Neural cell (in vitro differentiated cells): Measurements from ENCODE around the gene H1-8. TPM values are rescaled to one million over a fixed set of nuclear protein-coding genes. Genes with fewer than 3 reads are reported as not detected.

Experiments
- H2AFZ ChIP-seq: fragments of 200-600, 300-800 bp; sonication (generic), shearing (Covaris generic); 2 replicates; pipeline ENCODE4 v1.6.0; 2014; ENCODE audit warnings: low read depth, mild to moderate bottlenecking, antibody characterized with exemption, low read length, moderate library complexity
- H3F3A ChIP-seq: fragments of 200-600 bp; shearing (Covaris generic); 2 replicates; pipeline ENCODE4 v1.6.1; 2016; ENCODE audit warnings: mild to moderate bottlenecking, moderate library complexity, mixed read lengths, antibody characterized with exemption, low read length; ENCODE audit not compliant: insufficient read depth, poor library complexity, severe bottlenecking
- H3K27ac ChIP-seq: fragments of 200-600, 300-800 bp; sonication (generic), shearing (Covaris generic); 2 replicates; pipeline ENCODE4 v1.5.1; 2014; ENCODE audit warnings: mild to moderate bottlenecking, low read length, moderate library complexity
- H3K27me3 ChIP-seq: fragments of 300-800, 200-600 bp; sonication (generic), shearing (Covaris generic); 2 replicates; pipeline ENCODE4 v1.6.0; 2014; ENCODE audit warnings: mild to moderate bottlenecking, low read depth, low read length, moderate library complexity; ENCODE audit not compliant: insufficient read depth
- H3K36me3 ChIP-seq: fragments of 300-800, 200-600 bp; sonication (generic), shearing (Covaris generic); 2 replicates; pipeline ENCODE4 v1.5.1; 2014; ENCODE audit warnings: mild to moderate bottlenecking, antibody characterized with exemption, low read length, moderate library complexity; ENCODE audit not compliant: insufficient read depth
- H3K4me2 ChIP-seq: fragments of 300-800, 200-600 bp; sonication (generic), shearing (Covaris generic); 2 replicates; pipeline ENCODE4 v1.6.0; 2014; ENCODE audit warnings: mild to moderate bottlenecking, low read length
- H3K4me3 ChIP-seq: fragments of 300-800, 200-600 bp; sonication (generic), shearing (Covaris generic); 2 replicates; pipeline ENCODE4 v1.5.1; 2014; ENCODE audit warnings: mild to moderate bottlenecking, low read length, moderate library complexity
- H3K79me2 ChIP-seq: fragments of 200-600 bp; shearing (Covaris generic); replicated peaks from 2 replicates; pipeline ENCODE4 v1.6.0; 2014; ENCODE audit warnings: mild to moderate bottlenecking, low read length, moderate library complexity; ENCODE audit not compliant: insufficient read depth
- H3K9ac ChIP-seq: fragments of 300-800, 200-600 bp; sonication (generic), shearing (Covaris generic); 2 replicates; pipeline ENCODE4 v1.6.1; 2016; ENCODE audit warnings: mild to moderate bottlenecking, low read length, mixed read lengths
- H3K9me2 ChIP-seq: fragments of 200-600 bp; shearing (Covaris generic); 2 replicates; pipeline ENCODE4 v1.6.1; 2016; ENCODE audit warnings: mild to moderate bottlenecking, low read length, mixed read lengths; ENCODE audit not compliant: insufficient read depth
- H3K9me3 ChIP-seq: fragments of 200-600, 300-800 bp; sonication (generic), shearing (Covaris generic); 2 replicates; pipeline ENCODE4 v1.6.1; 2016; ENCODE audit warnings: mild to moderate bottlenecking, mixed run types, low read length, moderate library complexity, mixed read lengths
- H4K20me1 ChIP-seq: fragments of 200-600 bp; shearing (Covaris generic); 2 replicates; pipeline ENCODE4 v1.6.1; 2016; ENCODE audit warnings: mild to moderate bottlenecking, mixed run types; ENCODE audit not compliant: insufficient read depth
- EP300 ChIP-seq: fragments of 450-650 bp; conservative IDR thresholded peaks from 2 replicates; pipeline ENCODE4 v1.6.1; 2014; ENCODE audit warnings: antibody characterized with exemption, mild to moderate bottlenecking, moderate library complexity; ENCODE audit not compliant: poor library complexity, severe bottlenecking
- EZH2 ChIP-seq: fragments of 200-600, 300-800 bp; shearing (Covaris generic), sonication (generic); IDR thresholded peaks from 2 replicates; pipeline ENCODE4 v1.6.1; 2014; ENCODE audit warnings: antibody characterized with exemption, low read length, borderline replicate concordance, mild to moderate bottlenecking; ENCODE audit not compliant: insufficient read depth, poor library complexity, severe bottlenecking
- MXI1 ChIP-seq: fragments of 450-650 bp; conservative IDR thresholded peaks from 2 replicates; pipeline ENCODE4 v1.6.1; 2014; ENCODE audit warnings: antibody characterized with exemption, mild to moderate bottlenecking; ENCODE audit not compliant: poor library complexity, severe bottlenecking
- POLR2AphosphoS5 ChIP-seq: IDR thresholded peaks from 2 replicates; pipeline ENCODE4 v1.6.1; 2012
- RAD21 ChIP-seq: fragments of 450-650 bp; conservative IDR thresholded peaks from 2 replicates; pipeline ENCODE4 v1.6.1; 2014; ENCODE audit warnings: antibody characterized with exemption, mild to moderate bottlenecking, moderate library complexity
- SMC3 ChIP-seq: fragments of 450-650 bp; conservative IDR thresholded peaks from 2 replicates; pipeline ENCODE4 v1.6.1; 2014; ENCODE audit warnings: antibody characterized with exemption, mild to moderate bottlenecking, moderate library complexity; ENCODE audit not compliant: poor library complexity
- TAF1 ChIP-seq: IDR thresholded peaks from 2 replicates; pipeline ENCODE4 v1.6.1; 2012; ENCODE audit warnings: low read depth
- polyA plus RNA-seq: library from polyadenylated mRNA; depleted of rRNA; stranded (reverse); fragments of >200 nt; gene quantifications from 2 replicates; pipeline ENCODE4 v1.2.3, GENCODE V29; 2014
- TF ChIP-seq, protein P1 (sequence below): fragments of 450-650 bp; IDR thresholded peaks from 2 replicates; pipeline ENCODE4 v1.5.1; 2014; ENCODE audit warnings: antibody characterized with exemption, mild to moderate bottlenecking, moderate library complexity; ENCODE audit not compliant: poor library complexity, severe bottlenecking
- TF ChIP-seq, protein P2 (sequence below): IDR thresholded peaks from 2 replicates; pipeline ENCODE4 v1.6.1; 2012; ENCODE audit warnings: borderline replicate concordance

Gene H1-8
- polyA plus RNA-seq, 1 donor from 2014 or later = not detected

DNA sequence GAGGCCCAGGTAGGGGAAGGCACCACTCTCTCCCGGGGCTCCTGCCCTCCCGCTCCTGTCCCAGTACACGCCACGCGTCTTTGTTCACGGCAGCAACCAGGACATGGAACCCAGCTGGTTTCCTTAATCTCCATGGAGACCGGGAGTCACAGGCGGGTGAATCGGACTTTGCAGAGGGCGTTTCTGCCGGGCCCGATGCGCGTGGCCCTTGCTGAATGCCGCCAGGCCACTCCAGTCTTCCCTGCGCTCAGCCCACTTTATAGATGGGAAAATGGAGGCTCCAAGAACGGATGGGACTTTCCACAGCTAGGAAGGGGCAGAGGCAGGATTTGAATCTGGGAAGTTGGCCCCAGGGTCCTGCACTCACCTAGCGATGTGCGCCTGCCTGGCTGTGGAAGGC, 56.1 kb downstream of the H1-8 start:
- no peaks in the 10 kb centered on the region for H4K20me1 ChIP-seq
- no peaks in the 10 kb centered on the region for H3K79me2 ChIP-seq
- H2AFZ ChIP-seq = no peak overlapping the region
- no peaks in the 10 kb centered on the region for H3K9me2 ChIP-seq
- no peaks in the 10 kb centered on the region for H3F3A ChIP-seq
- H3K9me3 ChIP-seq = no peaks in the 10 kb centered on the region
- peaks cover 10% of the 10 kb centered on the region for H3K27me3 ChIP-seq
- H3K4me3 ChIP-seq = no peak overlapping the region
- H3K9ac ChIP-seq = no peak overlapping the region
- H3K36me3 ChIP-seq = no peaks in the 10 kb centered on the region
- H3K4me2 ChIP-seq = no peak overlapping the region
- no peak overlapping the region for H3K27ac ChIP-seq
- TF ChIP-seq, protein P1, sequence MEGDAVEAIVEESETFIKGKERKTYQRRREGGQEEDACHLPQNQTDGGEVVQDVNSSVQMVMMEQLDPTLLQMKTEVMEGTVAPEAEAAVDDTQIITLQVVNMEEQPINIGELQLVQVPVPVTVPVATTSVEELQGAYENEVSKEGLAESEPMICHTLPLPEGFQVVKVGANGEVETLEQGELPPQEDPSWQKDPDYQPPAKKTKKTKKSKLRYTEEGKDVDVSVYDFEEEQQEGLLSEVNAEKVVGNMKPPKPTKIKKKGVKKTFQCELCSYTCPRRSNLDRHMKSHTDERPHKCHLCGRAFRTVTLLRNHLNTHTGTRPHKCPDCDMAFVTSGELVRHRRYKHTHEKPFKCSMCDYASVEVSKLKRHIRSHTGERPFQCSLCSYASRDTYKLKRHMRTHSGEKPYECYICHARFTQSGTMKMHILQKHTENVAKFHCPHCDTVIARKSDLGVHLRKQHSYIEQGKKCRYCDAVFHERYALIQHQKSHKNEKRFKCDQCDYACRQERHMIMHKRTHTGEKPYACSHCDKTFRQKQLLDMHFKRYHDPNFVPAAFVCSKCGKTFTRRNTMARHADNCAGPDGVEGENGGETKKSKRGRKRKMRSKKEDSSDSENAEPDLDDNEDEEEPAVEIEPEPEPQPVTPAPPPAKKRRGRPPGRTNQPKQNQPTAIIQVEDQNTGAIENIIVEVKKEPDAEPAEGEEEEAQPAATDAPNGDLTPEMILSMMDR = no peak
- TF ChIP-seq SMC3 (no peak), MXI1 (no peak), TAF1 (no peak), EP300 (no peak), POLR2AphosphoS5 (no peak), RAD21 (no peak), EZH2 (no peak)
- TF ChIP-seq, protein P2, sequence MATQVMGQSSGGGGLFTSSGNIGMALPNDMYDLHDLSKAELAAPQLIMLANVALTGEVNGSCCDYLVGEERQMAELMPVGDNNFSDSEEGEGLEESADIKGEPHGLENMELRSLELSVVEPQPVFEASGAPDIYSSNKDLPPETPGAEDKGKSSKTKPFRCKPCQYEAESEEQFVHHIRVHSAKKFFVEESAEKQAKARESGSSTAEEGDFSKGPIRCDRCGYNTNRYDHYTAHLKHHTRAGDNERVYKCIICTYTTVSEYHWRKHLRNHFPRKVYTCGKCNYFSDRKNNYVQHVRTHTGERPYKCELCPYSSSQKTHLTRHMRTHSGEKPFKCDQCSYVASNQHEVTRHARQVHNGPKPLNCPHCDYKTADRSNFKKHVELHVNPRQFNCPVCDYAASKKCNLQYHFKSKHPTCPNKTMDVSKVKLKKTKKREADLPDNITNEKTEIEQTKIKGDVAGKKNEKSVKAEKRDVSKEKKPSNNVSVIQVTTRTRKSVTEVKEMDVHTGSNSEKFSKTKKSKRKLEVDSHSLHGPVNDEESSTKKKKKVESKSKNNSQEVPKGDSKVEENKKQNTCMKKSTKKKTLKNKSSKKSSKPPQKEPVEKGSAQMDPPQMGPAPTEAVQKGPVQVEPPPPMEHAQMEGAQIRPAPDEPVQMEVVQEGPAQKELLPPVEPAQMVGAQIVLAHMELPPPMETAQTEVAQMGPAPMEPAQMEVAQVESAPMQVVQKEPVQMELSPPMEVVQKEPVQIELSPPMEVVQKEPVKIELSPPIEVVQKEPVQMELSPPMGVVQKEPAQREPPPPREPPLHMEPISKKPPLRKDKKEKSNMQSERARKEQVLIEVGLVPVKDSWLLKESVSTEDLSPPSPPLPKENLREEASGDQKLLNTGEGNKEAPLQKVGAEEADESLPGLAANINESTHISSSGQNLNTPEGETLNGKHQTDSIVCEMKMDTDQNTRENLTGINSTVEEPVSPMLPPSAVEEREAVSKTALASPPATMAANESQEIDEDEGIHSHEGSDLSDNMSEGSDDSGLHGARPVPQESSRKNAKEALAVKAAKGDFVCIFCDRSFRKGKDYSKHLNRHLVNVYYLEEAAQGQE = no peak

DNA sequence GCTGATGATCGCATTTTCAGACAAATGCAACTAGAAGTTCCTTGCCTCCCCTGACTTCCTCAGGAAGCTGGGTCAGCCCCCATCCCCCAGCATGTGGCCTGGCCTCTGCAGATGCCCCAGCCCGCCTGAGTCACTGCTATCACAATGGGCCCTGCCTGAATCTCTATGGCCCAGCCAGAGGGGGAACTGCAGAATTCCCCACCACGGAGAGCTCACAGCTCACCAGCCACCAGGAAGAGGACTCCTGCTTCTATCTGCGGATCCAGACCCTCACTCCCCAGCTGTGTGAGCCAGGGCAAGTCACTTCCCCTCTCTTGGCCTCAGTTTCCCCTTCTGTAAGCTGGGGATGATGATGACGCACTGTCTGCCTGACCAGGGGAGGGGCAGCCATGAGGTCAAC, 56.6 kb downstream of the H1-8 start:
- TF ChIP-seq, protein P1 = no peak
- TF ChIP-seq RAD21 (no peak), SMC3 (no peak), POLR2AphosphoS5 (no peak), MXI1 (no peak), TAF1 (no peak), EP300 (no peak), EZH2 (no peak)
- TF ChIP-seq, protein P2 = no peak
- H3K9me3 ChIP-seq = no peaks in the 10 kb centered on the region
- no peak overlapping the region for H3K4me3 ChIP-seq
- no peak overlapping the region for H3K4me2 ChIP-seq
- H3K9me2 ChIP-seq = no peaks in the 10 kb centered on the region
- H3K27ac ChIP-seq = no peak overlapping the region
- no peaks in the 10 kb centered on the region for H3K79me2 ChIP-seq
- no peaks in the 10 kb centered on the region for H3F3A ChIP-seq
- H3K27me3 ChIP-seq = peaks cover 16% of the 10 kb centered on the region
- no peaks in the 10 kb centered on the region for H3K36me3 ChIP-seq
- H4K20me1 ChIP-seq = no peaks in the 10 kb centered on the region
- no peak overlapping the region for H2AFZ ChIP-seq
- H3K9ac ChIP-seq = no peak overlapping the region
